ENCODE measurements around the gene NUBP1.

NUBP1 gene

DNA sequence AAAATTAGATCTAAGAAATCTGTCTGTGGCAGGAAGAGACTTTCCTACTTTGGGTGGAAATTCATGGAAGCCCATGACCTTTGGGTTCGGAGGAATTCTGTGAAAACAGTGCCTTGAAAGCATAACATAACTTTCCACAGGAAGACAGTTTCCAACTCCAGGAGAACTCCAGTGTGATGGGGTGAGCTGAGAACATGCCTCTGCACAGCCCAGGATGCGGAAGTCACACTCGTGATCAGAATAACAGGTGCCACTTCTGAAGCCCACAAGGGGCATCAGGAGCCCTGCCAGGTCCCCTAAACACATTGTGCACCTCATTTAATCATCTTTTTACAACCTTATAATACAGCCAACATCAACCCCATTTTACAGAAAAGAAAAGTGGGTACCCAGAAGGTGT lies 65.2 kb downstream of the NUBP1 start:
- no peak for DNase-seq

GRCh38 chr16:10809706-10810105 lies 66.1 kb downstream of the NUBP1 start:
- DNase-seq: no peak

DNA sequence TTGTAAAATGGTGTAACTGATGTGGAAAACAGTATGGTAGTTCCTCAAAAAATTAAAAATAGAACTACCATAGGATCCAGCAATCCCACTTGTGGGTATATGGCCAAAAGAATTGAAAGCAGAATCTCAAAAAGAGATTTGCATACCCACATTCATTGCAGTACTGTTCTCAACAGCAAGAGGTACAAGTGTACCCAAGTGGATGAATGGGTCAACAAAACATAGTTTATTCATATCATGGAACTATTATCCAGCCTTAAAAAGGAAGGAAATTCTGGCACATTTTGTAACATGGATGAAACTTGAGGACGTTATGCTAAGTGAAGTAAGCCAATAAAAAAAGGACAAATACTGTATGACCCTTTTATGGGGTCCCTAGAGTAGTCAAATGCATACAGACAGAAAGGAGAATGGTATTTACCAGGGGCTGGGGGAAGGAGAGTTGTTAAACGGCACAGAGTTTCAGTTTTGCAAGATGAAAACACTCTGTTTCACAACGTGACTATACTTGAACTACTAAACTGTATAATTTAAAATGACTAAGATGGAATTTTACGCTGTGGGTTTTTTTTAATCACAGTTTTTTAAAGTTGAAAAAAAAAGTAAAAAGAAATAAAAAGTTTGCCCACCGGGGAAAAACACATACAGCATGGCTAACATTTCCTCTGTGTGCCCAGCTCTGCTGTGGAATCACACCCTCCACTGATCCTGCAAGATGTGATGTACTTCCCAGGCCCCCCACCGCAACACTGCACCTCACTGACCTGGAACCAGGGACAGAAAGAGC lies 68.9 kb downstream of the NUBP1 start:
- DNase-seq: no peak

DNA sequence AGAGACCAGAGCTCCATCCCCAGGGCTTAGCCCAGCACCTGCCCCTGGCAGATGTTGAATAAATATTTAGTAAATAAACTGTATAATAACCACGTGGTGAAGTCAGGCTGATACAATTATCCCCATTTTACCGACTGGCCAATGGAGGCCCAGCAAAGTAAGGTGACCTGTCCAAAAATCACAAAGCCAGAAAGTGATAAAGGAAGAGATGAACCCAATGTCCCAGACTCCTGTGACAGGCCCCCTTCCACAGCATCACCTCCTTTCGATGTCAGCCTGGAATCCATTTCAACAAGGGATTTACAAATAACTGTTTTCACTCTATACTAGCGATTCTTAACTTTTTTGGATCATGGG lies 69.4 kb downstream of the NUBP1 start:
- no peak for DNase-seq

GRCh38 chr16:10817514-10817913 lies 73.9 kb downstream of the NUBP1 start:
- DNase-seq: no peak

DNA sequence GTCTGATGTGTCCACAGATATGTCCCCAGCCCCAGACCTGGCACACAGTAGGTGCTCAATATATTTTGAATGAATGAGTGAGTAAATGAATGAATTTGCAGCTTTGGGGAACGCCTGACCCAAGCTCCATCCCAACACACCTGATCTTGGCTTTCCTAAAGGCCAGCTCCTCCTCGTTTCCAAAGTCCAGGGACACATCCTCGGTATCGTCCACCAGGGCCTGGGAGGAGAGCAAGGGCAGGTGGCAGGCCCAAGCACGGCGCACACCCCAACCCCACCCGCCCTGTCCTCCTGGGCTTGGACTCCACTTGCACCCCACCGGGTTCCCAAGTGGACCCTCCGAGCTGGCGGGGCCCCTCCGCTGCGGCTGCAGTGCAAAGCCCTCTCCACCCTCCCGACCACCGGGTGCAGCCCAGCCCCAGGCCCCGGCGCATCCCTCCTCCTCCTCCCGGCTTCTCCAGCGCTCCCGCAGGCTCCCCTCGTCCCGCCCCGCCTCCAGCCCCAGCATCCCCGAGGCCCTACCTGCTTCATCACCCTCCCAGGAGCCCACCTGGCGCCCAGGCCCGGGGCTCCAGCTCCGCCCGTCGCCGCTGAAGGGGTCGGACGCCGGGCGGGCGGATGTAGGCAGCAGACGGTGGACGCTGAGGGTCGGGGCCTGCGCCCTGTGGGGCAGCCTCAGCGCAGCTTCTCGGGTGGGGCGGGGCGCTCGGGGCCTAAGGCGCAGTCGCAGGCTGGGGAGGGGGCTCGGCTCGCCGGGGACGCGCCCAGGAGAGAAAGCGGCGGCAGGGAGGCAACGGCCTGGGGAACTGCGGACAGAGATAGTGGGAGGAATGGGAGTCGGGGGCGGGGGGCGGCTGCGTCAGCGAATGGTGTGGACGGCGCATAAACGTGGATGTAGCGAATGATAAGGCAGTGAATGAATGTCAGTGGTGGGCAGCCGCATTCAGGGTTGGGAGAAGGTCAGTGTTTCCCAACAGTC lies 74.6 kb downstream of the NUBP1 start, which contains the start of gene TVP23A:
Gene TVP23A (minus strand): TSS at position 832 of the 979 bp plus-strand sequence. CDS start 301 bp downstream, at position 531.
- no peak for DNase-seq

All from fibroblast of upper back skin (primary cell).